SIG-M5 treated with dmso at 0.1 percent for 504 hours (cell line): ENCODE results near the gene UFSP1.

Experiments
- DNase-seq: peaks from one replicate; lab custom pipeline; 2025; ENCODE audit not compliant: unreplicated experiment; lab: John Stamatoyannopoulos, UW

UFSP1 gene

GRCh38 chr7:100882785-100883526 lies 6.6 kb downstream of the UFSP1 start:
- no peak for DNase-seq

DNA sequence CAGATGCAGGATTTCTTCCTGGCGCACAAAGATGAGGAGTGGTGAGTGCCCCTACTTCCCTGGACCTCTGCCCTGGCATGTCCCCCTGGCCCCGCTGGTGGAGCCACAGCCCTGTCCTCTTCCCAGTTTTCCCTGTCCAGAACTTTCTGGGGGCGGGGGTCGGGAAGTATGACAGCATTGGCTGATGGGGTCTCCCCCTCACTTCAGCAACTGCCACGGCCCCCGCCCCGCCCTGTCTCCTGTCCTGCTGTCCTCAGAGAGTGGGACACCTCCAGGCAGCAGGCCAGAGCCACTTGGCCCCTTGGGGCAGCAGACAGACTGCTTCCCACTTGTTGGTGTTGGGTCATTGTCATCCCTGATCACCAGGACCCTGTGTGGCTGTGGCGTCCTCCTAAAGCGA lies 7.3 kb downstream of the UFSP1 start:
- no peak for DNase-seq

DNA sequence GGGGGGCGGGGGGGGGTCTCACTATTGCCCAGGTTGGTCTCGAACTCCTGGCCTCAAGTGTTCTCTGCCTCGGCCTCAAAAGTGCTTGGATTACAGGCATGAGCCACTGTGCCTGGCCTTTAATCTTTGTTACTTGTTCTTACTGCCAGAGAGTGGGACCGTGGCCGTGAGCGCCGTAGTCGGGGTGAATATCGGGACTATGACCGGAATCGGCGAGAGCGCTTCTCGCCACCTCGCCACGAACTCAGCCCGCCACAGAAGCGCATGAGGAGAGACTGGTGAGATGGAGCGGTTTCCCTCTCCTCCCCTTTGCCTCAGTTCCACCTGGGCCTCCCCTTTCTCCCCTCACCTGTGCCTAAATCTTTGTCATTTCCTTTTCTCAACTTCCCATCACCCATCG lies 8.4 kb downstream of the UFSP1 start:
- no peak for DNase-seq

DNA sequence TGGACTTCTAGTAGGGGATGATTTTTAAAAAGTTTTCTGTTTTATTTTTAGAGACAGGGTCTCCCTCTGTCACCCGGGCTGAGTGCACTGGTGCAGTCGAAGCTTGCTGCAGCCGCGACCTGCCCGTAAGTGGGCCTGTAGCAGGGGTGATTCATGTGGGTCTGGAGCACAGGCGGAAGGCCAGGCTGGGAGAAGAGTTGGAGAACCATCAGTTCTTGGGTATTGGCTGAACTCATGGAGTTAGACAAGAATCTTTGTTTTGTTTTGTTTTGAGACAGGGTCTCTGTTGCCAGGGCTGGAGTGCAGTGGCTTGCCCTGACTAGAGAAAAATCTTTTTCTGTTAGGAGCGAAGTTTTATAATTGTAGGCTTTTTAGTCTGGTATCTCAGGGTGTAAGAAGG lies 8.9 kb downstream of the UFSP1 start:
- no peak for DNase-seq

- no peak for DNase-seq
Measured at GRCh38 chr7:100879685-100880261, 9.7 kb downstream of the UFSP1 start.

GRCh38 chr7:100878685-100879084 lies 10.8 kb downstream of the UFSP1 start:
- DNase-seq = no peak

DNA sequence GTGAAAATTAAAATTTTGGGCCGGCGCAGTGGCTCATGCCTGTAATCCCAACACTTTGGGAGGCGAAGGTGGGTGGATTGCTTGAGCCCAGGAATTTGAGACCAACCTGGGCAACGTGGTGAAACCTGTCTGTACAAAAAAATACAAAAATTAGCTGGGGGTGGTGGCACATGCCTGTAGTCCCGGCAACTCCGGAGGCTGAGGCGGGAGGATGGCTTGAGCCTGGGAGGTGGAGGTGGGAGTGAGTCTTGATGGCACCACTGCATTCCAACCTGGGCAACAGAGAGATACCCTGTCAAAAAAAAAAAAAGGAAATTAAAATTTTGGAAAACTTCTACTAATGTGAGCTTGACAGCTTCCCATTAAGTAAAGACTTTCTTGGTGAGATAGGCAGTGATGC lies 11.5 kb downstream of the UFSP1 start:
- DNase-seq = no peak

DNA sequence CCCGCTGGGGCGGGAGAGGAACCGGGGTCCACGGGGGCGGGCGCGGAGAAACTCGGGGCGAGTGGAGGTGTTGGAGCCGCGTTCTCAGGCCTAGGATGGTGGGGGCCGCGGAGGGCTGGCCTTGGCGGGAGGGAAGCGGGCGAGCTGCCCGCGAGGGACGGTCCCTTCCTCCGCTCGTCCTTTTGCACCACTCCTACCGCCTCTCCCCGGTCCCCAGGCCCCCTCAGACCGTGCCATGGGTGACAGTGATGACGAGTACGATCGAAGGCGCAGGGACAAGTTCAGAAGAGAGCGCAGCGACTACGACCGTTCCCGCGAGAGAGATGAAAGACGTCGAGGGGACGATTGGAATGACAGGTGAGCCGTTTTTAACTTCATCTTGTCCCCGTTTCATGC lies 14.2 kb downstream of the UFSP1 start:
- no peak for DNase-seq

GRCh38 chr7:100874577-100875355 lies 14.7 kb downstream of the UFSP1 start, which contains the start of gene SRRT:
Gene SRRT, plus strand, starts transcription at chr7:100875103. Its CDS starts 488 bp downstream, at chr7:100875591.
- DNase-seq = peak; percentile 96

DNA sequence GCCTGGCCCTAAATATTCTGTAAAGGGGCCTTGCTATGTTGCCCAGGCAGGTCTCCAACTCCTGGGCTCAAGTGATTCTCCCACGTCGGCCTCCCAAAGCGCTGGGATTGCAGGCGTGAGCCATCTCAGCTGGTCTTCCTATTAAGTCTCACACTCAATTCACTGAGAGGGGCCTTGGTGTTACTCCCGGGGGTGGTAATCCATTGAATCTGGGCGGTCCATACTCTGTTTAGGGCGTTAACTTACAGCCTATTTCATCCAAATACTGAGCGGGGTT lies 15.3 kb downstream of the UFSP1 start:
- DNase-seq = no peak

DNA sequence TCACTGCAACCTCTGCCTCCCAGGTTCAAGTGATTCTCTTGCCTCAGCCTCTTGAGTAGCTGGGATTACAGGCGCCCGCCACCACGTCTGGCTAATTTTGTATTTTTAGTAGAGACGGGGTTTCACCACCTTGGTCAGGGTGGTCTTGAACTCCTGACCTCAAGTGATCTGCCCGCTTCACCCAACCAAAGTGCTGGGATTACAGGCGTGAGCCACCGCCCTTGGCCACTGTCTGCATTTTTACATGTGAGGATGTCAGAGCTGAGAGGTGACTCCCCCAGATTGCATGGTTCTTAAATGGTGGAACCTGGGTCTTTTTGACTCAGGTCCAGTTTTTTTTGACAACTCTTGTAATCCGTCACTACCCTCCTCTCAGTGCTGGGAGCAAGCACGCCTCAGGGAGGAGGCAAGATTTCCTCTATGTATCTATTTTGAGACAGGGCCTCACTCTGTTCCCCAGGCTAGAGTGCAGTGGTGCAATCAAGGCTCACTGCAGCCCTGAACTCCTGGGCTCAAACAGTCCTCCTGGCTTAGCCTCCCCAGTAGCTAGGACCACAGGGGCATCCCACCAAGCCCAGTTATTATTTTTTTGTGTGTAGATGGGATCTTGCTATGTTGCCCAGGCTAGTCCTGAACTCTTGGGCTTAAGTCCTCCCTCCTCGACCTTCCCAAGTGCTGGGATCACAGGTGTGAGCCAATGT lies 15.8 kb downstream of the UFSP1 start:
- DNase-seq = no peak

DNA sequence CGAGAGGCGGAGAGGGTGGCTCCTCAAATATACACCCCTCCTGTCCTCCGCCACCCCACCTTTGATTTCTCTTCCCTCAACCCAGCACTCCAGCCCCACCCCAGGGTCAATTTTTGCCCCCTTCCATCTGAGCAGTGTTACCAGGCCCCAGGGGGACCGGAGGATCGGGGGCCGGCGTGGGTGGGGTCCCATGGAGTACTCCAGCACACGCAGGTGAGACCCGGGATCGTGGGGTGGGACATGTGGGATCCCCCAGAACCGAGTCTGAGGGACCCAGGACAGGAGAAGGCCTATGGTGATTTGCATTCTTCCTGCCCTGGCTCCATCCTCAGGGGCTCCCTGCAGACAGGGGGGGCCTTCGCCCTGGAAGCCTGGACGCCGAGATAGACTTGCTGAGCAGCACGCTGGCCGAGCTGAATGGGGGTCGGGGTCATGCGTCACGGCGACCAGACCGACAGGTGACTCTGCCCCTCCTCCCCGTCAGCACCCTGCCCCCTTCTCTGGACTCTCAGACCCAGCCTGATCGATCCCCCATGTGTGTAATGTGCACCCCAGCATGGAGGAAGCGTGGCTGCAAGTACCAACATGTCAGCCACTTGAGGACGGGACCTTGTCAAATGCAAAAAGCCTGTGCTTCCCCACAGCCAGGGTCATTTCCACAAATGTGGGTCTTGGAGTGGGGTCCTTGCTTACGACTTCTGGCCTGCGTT lies 21.6 kb downstream of the UFSP1 start:
- no peak for DNase-seq

DNA sequence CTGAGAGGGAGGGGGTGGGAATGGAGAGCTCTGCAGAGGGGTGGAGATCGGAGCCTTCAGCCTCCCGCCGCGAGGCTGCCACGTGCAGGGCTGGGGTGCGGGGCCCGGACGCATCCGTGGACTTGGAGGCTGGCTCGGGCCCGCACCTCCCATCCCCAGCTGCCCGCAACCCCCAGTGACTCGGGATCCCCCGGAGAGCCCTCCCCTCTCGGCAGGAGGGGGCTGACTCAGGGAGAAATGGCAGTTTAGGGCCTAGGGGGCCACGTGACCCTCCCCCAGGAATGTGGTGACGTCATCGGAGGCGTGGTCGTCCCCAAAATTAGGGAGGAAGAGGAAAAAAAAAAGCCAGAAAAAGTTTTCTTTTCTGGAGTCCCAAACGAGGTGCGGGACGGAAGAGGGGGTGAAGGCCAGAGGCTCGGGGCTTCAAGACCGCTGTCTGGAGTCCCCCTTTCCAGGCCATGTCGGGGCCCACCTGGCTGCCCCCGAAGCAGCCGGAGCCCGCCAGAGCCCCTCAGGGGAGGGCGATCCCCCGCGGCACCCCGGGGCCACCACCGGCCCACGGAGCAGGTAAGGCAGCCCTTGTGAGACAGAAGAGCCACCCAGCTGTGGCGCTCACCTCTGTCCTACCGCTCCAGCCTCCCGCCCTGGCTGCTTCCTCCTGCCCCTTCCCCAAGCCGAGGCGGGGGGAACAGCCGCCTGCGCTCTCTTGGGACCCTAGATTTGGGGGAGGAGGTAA lies 22.3 kb downstream of the UFSP1 start, which contains the start of gene TRIP6:
TSS of gene TRIP6 (plus strand) at position 348 of the 736 bp plus-strand sequence. CDS start at position 459, 111 bp downstream.
- peak; percentile 77 for DNase-seq

- DNase-seq = no peak
Measured at GRCh38 chr7:100866729-100867039, 22.8 kb downstream of the UFSP1 start.

GRCh38 chr7:100865938-100866728 lies 23.4 kb downstream of the UFSP1 start:
- DNase-seq = no peak

DNA sequence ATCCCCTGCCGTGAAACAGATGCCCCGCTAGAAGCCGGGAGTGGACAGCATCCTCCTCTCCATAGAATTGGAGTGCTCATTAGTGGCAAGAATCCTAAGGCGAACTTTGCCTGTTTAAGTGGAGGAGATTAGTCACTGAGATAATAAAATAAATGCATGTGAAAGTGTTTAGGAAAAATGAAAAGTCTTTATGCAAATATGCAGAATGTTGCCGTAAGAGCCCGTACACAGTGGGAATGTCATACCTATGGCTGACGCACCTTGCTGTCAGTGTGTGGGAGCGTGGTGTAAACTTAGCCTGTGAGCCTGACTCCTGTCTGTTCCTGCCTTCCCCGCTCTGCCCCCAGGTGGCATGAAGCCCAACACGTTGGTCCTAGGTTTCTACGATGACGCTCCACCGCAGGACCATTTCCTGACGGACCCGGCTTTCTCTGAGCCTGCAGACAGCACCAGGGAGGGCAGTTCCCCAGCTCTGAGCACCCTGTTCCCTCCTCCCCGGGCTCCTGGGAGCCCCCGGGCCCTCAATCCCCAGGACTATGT lies 24.1 kb downstream of the UFSP1 start:
- DNase-seq = no peak

GRCh38 chr7:100864263-100864845 lies 25.2 kb downstream of the UFSP1 start:
- no peak for DNase-seq

GRCh38 chr7:100863406-100863950 lies 26.0 kb downstream of the UFSP1 start:
- no peak for DNase-seq

- no peak for DNase-seq
Measured at GRCh38 chr7:100861616-100861985, 27.9 kb downstream of the UFSP1 start.
